ENCODE results near the gene SPAG16.

Gene SPAG16

GRCh38 chr2:214361116-214361515 lies 1076.9 kb downstream of the SPAG16 start:
- no peak for DNase-seq (ENCODE audit: low read depth)

GRCh38 chr2:214365549-214365948 lies 1081.3 kb downstream of the SPAG16 start:
- no peak overlapping the region for H3K4me3 ChIP-seq (ENCODE audit: low read length)
- DNase-seq (ENCODE audit: low read depth) = no peak
- TF ChIP-seq, protein P1, sequence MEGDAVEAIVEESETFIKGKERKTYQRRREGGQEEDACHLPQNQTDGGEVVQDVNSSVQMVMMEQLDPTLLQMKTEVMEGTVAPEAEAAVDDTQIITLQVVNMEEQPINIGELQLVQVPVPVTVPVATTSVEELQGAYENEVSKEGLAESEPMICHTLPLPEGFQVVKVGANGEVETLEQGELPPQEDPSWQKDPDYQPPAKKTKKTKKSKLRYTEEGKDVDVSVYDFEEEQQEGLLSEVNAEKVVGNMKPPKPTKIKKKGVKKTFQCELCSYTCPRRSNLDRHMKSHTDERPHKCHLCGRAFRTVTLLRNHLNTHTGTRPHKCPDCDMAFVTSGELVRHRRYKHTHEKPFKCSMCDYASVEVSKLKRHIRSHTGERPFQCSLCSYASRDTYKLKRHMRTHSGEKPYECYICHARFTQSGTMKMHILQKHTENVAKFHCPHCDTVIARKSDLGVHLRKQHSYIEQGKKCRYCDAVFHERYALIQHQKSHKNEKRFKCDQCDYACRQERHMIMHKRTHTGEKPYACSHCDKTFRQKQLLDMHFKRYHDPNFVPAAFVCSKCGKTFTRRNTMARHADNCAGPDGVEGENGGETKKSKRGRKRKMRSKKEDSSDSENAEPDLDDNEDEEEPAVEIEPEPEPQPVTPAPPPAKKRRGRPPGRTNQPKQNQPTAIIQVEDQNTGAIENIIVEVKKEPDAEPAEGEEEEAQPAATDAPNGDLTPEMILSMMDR (conservative IDR thresholded peaks at IDR 0.05; ENCODE audit: low read length) = no peak

More at GRCh38 chr2:214361116-214361515, 1076.9 kb downstream of the SPAG16 start:
- no peak overlapping the region for H3K4me3 ChIP-seq (ENCODE audit: low read length)
- TF ChIP-seq, protein P1 (conservative IDR thresholded peaks at IDR 0.05; ENCODE audit: low read length) = no peak

- H3K4me3 ChIP-seq (ENCODE audit: low read length) = no peak overlapping the region
- TF ChIP-seq, protein P1 (conservative IDR thresholded peaks at IDR 0.05; ENCODE audit: low read length) = no peak
- DNase-seq (ENCODE audit: low read depth) = no peak
Observed at GRCh38 chr2:214367171-214367570, 1082.9 kb downstream of the SPAG16 start.

- TF ChIP-seq, protein P1 (conservative IDR thresholded peaks at IDR 0.05; ENCODE audit: low read length) = no peak
- DNase-seq (ENCODE audit: low read depth) = no peak
- no peak overlapping the region for H3K4me3 ChIP-seq (ENCODE audit: low read length)
Observed at GRCh38 chr2:214376618-214377285, 1092.5 kb downstream of the SPAG16 start.

GRCh38 chr2:214377286-214377624 lies 1093.0 kb downstream of the SPAG16 start:
- TF ChIP-seq, protein P1 (conservative IDR thresholded peaks at IDR 0.05; ENCODE audit: low read length) = no peak
- H3K4me3 ChIP-seq (ENCODE audit: low read length) = no peak overlapping the region
- DNase-seq (ENCODE audit: low read depth) = no peak

- TF ChIP-seq, protein P1 (conservative IDR thresholded peaks at IDR 0.05; ENCODE audit: low read length) = no peak
- no peak overlapping the region for H3K4me3 ChIP-seq (ENCODE audit: low read length)
- DNase-seq (ENCODE audit: low read depth) = no peak
Observed at GRCh38 chr2:214378455-214379103, 1094.3 kb downstream of the SPAG16 start.

DNA sequence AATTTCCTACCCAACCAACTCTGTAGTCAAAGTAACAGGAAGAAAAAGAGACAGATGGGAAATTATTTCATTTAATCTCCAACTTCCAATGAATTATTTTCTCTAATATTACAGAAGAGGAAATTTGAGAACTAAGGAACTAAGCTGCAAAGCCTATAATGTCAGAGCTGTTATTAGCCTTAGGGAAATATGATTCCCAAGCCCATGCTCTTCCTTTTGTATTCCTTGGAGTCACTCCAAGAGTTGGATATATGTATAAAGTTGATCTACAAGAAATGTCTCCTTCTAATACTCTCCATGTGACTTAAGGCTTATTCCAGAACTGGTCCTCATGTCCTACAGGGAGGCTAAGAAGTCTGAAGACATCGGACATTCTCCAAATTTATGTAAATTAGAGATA lies 1095.0 kb downstream of the SPAG16 start:
- no peak for DNase-seq (ENCODE audit: low read depth)
- TF ChIP-seq, protein P1 (conservative IDR thresholded peaks at IDR 0.05; ENCODE audit: low read length) = no peak

More for the DNA sequence above, 1095.0 kb downstream of the SPAG16 start:
- H3K4me3 ChIP-seq (ENCODE audit: low read length) = no peak overlapping the region

Measured in AG10803 (cell line).